Measurements from ENCODE around the gene CYP4F22. TPM values are rescaled to one million over a fixed set of nuclear protein-coding genes. Genes with fewer than 3 reads are reported as not detected.

CYP4F22 gene
- total RNA-seq, 4 donors from 2014 or later = 0.11 TPM; not detected in 3

DNA sequence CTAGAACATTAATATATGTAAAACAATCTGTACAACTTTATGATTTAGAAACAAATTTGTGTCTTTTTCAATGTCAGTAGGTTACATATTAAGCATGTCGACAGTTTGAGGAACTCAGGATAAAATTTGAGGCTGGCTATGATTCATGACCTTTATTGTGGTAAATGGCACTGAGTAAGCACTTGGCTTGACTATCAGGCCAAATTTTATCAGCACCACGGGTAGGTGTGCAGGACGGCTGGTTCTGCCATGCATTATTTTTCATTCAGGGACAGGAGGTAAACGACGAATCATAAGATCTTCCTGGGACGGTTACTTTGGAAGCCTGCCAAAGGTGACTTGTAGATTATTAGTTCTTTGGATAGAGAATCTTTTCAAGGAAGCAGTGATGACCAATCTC lies 86.7 kb downstream of the CYP4F22 start:
- Histone ChIP-seq H3K9me3 (no peaks in the 10 kb centered on the region), H3K27ac (no peak overlapping the region), H3K4me1 (no peaks in the 10 kb centered on the region), H3K36me3 (no peaks in the 10 kb centered on the region), H3K4me3 (replicated peaks in 1 of 3) (no peak overlapping the region), H3K27me3 (no peaks in the 10 kb centered on the region)
- intact Hi-C loops (cut with DNase I) = no loop called here
- 58 to 60% methylated on average over 6 of the region's 6 CpGs for WGBS, 2 donors
- no peak for DNase-seq
- TF ChIP-seq, protein P1, sequence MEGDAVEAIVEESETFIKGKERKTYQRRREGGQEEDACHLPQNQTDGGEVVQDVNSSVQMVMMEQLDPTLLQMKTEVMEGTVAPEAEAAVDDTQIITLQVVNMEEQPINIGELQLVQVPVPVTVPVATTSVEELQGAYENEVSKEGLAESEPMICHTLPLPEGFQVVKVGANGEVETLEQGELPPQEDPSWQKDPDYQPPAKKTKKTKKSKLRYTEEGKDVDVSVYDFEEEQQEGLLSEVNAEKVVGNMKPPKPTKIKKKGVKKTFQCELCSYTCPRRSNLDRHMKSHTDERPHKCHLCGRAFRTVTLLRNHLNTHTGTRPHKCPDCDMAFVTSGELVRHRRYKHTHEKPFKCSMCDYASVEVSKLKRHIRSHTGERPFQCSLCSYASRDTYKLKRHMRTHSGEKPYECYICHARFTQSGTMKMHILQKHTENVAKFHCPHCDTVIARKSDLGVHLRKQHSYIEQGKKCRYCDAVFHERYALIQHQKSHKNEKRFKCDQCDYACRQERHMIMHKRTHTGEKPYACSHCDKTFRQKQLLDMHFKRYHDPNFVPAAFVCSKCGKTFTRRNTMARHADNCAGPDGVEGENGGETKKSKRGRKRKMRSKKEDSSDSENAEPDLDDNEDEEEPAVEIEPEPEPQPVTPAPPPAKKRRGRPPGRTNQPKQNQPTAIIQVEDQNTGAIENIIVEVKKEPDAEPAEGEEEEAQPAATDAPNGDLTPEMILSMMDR (IDR thresholded peaks at IDR 0.05) = no peak
- TF ChIP-seq POLR2A (IDR thresholded peaks at IDR 0.05) = no peak

Other genes with a start within 250 kb of the CYP4F22 start
- gene BRD4, start 176.0 kb upstream of the CYP4F22 start, total RNA-seq = 10 to 100 TPM; 20.8 to 78.1 (median 32.4) TPM
- 10 to 100 TPM; 21.8 to 33.2 (median 26.6) TPM for gene AKAP8, start 128.7 kb upstream of the CYP4F22 start, total RNA-seq
- gene AKAP8L, start 89.5 kb upstream of the CYP4F22 start, total RNA-seq = 100 to 1,000 TPM; 122 to 272 (median 204) TPM
- gene WIZ, start 58.6 kb upstream of the CYP4F22 start, total RNA-seq = 10 to 100 TPM; 23.0 to 48.5 (median 29.6) TPM
- gene RASAL3, start 44.0 kb upstream of the CYP4F22 start, total RNA-seq = 1 to 10 TPM; 2.6 to 4.4 (median 3.7) TPM
- not detected for gene PGLYRP2, start 29.0 kb upstream of the CYP4F22 start, total RNA-seq
- not detected for gene CYP4F8, start 106.7 kb downstream of the CYP4F22 start, total RNA-seq
- gene CYP4F3, start 132.4 kb downstream of the CYP4F22 start, total RNA-seq = under 1 TPM in 2 of 4 donors, not detected in 2; 0.33 to 0.59 TPM
- 1 to 10 TPM; 1.9 to 4.6 (median 3.2) TPM for gene CYP4F12, start 164.6 kb downstream of the CYP4F22 start, total RNA-seq
- gene OR10H2, start 219.5 kb downstream of the CYP4F22 start, total RNA-seq = not detected
- not detected for gene OR10H3, start 229.5 kb downstream of the CYP4F22 start, total RNA-seq

All from thyroid gland (tissue), 4 donors.